Activated CD4-positive, alpha-beta T cell treated with anti-CD3 and anti-CD28 coated beads, Interleukin-2, amount 10 ng/mL, durations not matched to agents 24 days and 14 days (primary cell): ENCODE data around the gene CACNA1D. TPM values are rescaled to one million over a fixed set of nuclear protein-coding genes. Genes with fewer than 3 reads are reported as not detected.
"Not testable (repeated sequence)": the region's sequence is repeated elsewhere in the genome, so short reads cannot be mapped to it uniquely, and the experiment has no call there.

Experiments
- DNase-seq: peaks from one replicate; pipeline ENCODE4 v3.0.0; 2022
- H3K27ac Mint-ChIP-seq: one replicate; pipeline ENCODE4 v1.8.0; 2022; ENCODE audit warnings: mild to moderate bottlenecking, mixed read lengths
- H3K27me3 Mint-ChIP-seq: one replicate; pipeline ENCODE4 v1.8.0; 2022; ENCODE audit warnings: mixed read lengths
- H3K36me3 Mint-ChIP-seq: one replicate; pipeline ENCODE4 v1.8.0; 2022; ENCODE audit warnings: low read depth, mild to moderate bottlenecking, mixed read lengths
- H3K4me1 Mint-ChIP-seq: one replicate; pipeline ENCODE4 v1.8.0; 2021; ENCODE audit warnings: mixed read lengths
- H3K4me3 Mint-ChIP-seq: one replicate; pipeline ENCODE4 v1.8.0; 2022; ENCODE audit warnings: mild to moderate bottlenecking, moderate library complexity, mixed read lengths
- H3K9me3 Mint-ChIP-seq: one replicate; pipeline ENCODE4 v1.8.0; 2021; ENCODE audit warnings: mixed read lengths
- intact Hi-C: fragments of 100-400 bp; cut with micrococcal nuclease; formaldehyde crosslinking; loops from one replicate; pipeline ENCODE4 v1.15.1; 2023
- total RNA-seq: library from RNA; stranded (reverse); gene quantifications from 2 replicates; pipeline ENCODE4 v1.2.3, GENCODE V29; 2022

CACNA1D gene
- total RNA-seq, 1 donor from 2014 or later: 0.77 TPM

GRCh38 chr3:53633197-53633787 is 138.9 kb downstream of the CACNA1D start:
- Mint-ChIP-seq H3K9me3 (no peaks in the 10 kb centered on the region), H3K27me3 (peaks cover 19% of the 10 kb centered on the region), H3K4me3 (no peak overlapping the region), H3K27ac (no peak overlapping the region), H3K36me3 (no peaks in the 10 kb centered on the region), H3K4me1 (no peaks in the 10 kb centered on the region)
- intact Hi-C loops: no loop called here
- DNase-seq: no peak

DNA sequence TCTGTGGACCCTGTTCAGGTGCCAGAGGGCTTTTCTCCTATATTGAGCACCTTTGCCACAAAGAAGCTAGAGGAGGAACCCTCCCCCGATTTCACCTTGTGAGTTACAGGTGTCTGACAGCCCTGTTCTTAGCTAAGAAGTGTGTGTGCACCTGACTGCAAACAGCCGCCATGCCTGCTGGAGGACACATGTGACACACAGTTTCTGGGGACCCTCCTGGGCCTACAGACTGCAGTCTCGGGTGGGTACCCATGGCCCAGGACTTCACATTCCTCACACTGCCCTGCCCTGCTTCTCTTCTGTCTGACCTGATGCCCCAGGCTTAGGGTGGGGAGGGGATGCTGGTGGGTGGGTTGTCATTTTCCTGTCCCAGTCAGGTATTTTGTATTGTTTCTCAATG is 140.6 kb downstream of the CACNA1D start:
- no peaks in the 10 kb centered on the region for H3K36me3 Mint-ChIP-seq

GRCh38 chr3:53638806-53639205 is 144.4 kb downstream of the CACNA1D start:
- H3K9me3 Mint-ChIP-seq, H3K4me1 Mint-ChIP-seq, intact Hi-C loops, H3K4me3 Mint-ChIP-seq, DNase-seq, H3K27ac Mint-ChIP-seq, H3K36me3 Mint-ChIP-seq: not testable (repeated sequence)
- peaks cover 10% of the 10 kb centered on the region for H3K27me3 Mint-ChIP-seq

More for the DNA sequence above, 140.6 kb downstream of the CACNA1D start:
- Mint-ChIP-seq H3K4me1 (no peaks in the 10 kb centered on the region), H3K4me3 (no peak overlapping the region), H3K9me3 (no peaks in the 10 kb centered on the region), H3K27ac (no peak overlapping the region), H3K27me3 (peaks cover 18% of the 10 kb centered on the region)
- intact Hi-C loops: no loop called here
- no peak for DNase-seq

- no peak overlapping the region for H3K27ac Mint-ChIP-seq
- H3K9me3 Mint-ChIP-seq: no peaks in the 10 kb centered on the region
- no peaks in the 10 kb centered on the region for H3K36me3 Mint-ChIP-seq
- H3K4me3 Mint-ChIP-seq: no peak overlapping the region
- no peaks in the 10 kb centered on the region for H3K4me1 Mint-ChIP-seq
- no peak for DNase-seq
- intact Hi-C loops: no loop called here
- peaks cover 12% of the 10 kb centered on the region for H3K27me3 Mint-ChIP-seq
Measured at GRCh38 chr3:53641397-53641796, 147.0 kb downstream of the CACNA1D start.

DNA sequence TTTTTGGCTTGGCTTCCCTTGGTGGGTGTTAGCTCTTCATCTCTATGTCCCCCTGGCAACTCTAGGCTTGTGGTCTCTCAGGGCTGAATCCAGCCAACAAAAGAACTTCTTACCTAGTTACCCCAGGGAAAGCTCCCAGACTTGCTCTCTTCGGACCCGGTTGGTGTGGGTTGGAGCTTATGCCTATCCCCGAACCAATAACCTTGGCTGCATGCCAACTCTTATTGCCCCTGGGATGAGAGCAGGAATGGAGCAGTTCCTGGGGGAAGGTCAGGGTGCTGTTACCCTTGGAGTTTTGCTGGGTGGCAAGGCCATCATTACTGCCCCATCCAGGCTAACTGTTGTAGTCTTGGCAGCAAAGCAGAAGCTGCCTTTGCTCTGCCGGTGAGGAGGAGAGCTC is 147.8 kb downstream of the CACNA1D start:
- no peaks in the 10 kb centered on the region for H3K36me3 Mint-ChIP-seq
- no peaks in the 10 kb centered on the region for H3K4me1 Mint-ChIP-seq
- no peak for DNase-seq
- no peaks in the 10 kb centered on the region for H3K9me3 Mint-ChIP-seq
- peaks cover 11% of the 10 kb centered on the region for H3K27me3 Mint-ChIP-seq
- H3K4me3 Mint-ChIP-seq: no peak overlapping the region
- H3K27ac Mint-ChIP-seq: no peak overlapping the region
- intact Hi-C loops: no loop called here

GRCh38 chr3:53643757-53644156 is 149.3 kb downstream of the CACNA1D start:
- Mint-ChIP-seq H3K4me1 (no peaks in the 10 kb centered on the region), H3K9me3 (no peaks in the 10 kb centered on the region)
- intact Hi-C loops: no loop called here

DNA sequence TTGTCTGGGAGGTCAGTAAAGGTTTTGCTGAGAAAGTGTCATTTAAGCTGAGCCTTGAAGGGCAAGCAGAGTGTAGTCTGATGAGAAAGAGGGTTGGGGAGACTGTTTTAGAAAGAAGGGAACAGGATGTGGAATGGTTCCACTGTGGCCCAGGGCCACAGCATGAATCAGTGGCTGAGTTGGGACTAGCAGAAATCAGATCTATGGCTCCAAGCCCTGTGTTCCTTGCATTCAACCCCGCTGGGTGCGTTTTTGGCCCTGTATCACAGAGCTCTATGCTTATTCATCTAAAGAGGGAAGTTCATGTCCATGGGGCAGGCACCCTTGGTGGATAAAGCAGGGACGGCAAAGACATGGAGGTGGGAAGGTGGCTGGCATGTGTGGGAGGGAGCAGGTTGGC is 151.3 kb downstream of the CACNA1D start:
- Mint-ChIP-seq H3K27me3 (peaks cover 12% of the 10 kb centered on the region), H3K9me3 (no peaks in the 10 kb centered on the region), H3K4me1 (peaks cover 2% of the 10 kb centered on the region), H3K4me3 (no peak overlapping the region), H3K36me3 (no peaks in the 10 kb centered on the region), H3K27ac (no peak overlapping the region)
- no peak for DNase-seq
- intact Hi-C loops: no loop called here

More at GRCh38 chr3:53643757-53644156, 149.3 kb downstream of the CACNA1D start:
- H3K4me3 Mint-ChIP-seq: no peak overlapping the region
- no peak for DNase-seq
- H3K27me3 Mint-ChIP-seq: peaks cover 12% of the 10 kb centered on the region
- no peak overlapping the region for H3K27ac Mint-ChIP-seq
- H3K36me3 Mint-ChIP-seq: no peaks in the 10 kb centered on the region

GRCh38 chr3:53646723-53647122 is 152.3 kb downstream of the CACNA1D start:
- no peak overlapping the region for H3K4me3 Mint-ChIP-seq
- DNase-seq: no peak
- H3K4me1 Mint-ChIP-seq: peaks cover 2% of the 10 kb centered on the region
- no peaks in the 10 kb centered on the region for H3K36me3 Mint-ChIP-seq
- intact Hi-C loops: no loop called here
- H3K9me3 Mint-ChIP-seq: no peaks in the 10 kb centered on the region
- H3K27ac Mint-ChIP-seq: no peak overlapping the region
- peaks cover 12% of the 10 kb centered on the region for H3K27me3 Mint-ChIP-seq

DNA sequence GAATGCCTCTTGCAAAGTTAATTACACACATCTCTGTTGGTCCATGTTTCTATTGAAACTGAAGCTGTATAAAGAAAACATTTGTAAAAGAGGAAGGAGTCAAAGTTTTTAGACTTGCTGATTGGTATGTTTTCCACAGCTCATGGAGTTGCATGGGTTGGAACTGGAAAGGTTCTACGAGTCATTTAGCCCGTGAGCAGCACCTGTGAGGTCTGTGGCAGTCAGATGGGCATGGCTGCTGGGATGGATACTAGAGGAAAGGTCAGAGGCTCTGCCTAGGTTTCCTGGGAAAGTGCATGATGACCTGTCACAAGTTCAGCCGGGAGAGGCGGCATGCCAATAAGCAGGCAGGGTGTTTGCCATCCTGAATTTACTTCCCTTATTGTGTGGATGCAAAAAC is 155.4 kb downstream of the CACNA1D start:
- Mint-ChIP-seq H3K27me3 (peaks cover 13% of the 10 kb centered on the region), H3K4me3 (no peak overlapping the region), H3K9me3 (peaks cover 15% of the 10 kb centered on the region), H3K36me3 (no peaks in the 10 kb centered on the region), H3K27ac (no peak overlapping the region), H3K4me1 (peaks cover 2% of the 10 kb centered on the region)
- DNase-seq: no peak
- intact Hi-C loops: no loop called here

GRCh38 chr3:53650424-53650823 is 156.0 kb downstream of the CACNA1D start:
- H3K4me1 Mint-ChIP-seq: peaks cover 2% of the 10 kb centered on the region
- intact Hi-C loops: no loop called here
- H3K27ac Mint-ChIP-seq: no peak overlapping the region
- peaks cover 12% of the 10 kb centered on the region for H3K27me3 Mint-ChIP-seq
- no peak for DNase-seq
- peaks cover 20% of the 10 kb centered on the region for H3K9me3 Mint-ChIP-seq
- H3K4me3 Mint-ChIP-seq: no peak overlapping the region
- H3K36me3 Mint-ChIP-seq: no peaks in the 10 kb centered on the region

GRCh38 chr3:53650928-53651661 is 156.7 kb downstream of the CACNA1D start:
- intact Hi-C loops: no loop called here
- H3K27ac Mint-ChIP-seq: no peak overlapping the region
- H3K36me3 Mint-ChIP-seq: no peaks in the 10 kb centered on the region
- peaks cover 16% of the 10 kb centered on the region for H3K27me3 Mint-ChIP-seq
- H3K9me3 Mint-ChIP-seq: peaks cover 23% of the 10 kb centered on the region
- no peak overlapping the region for H3K4me3 Mint-ChIP-seq
- H3K4me1 Mint-ChIP-seq: peaks cover 2% of the 10 kb centered on the region
- DNase-seq: no peak

GRCh38 chr3:53651927-53652326 is 157.5 kb downstream of the CACNA1D start:
- intact Hi-C loops: no loop called here

DNA sequence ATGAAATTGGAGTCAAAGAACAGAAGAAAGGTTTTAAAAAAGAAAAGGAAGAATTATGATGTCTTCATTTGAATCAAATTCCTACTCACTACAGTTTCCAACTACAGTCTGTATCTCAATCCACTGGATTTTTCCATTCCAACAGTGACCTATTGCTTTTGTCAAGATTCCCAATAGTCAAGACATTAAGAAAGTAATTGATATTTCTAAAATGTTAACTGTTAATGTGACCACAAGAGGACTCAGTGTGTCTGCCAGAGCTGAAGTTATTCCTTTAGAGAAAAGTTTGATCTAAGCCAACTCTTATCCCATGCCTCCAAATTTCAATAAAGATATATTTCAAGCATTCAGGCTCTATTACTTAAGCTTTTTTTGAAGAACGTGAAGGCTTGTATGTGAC is 163.2 kb downstream of the CACNA1D start:
- intact Hi-C loops: no loop called here
- Mint-ChIP-seq H3K27ac (no peak overlapping the region), H3K27me3 (peaks cover 19% of the 10 kb centered on the region), H3K4me1 (no peaks in the 10 kb centered on the region), H3K4me3 (no peak overlapping the region), H3K9me3 (peaks cover 22% of the 10 kb centered on the region), H3K36me3 (no peaks in the 10 kb centered on the region)
- DNase-seq: no peak

More at GRCh38 chr3:53651927-53652326, 157.5 kb downstream of the CACNA1D start:
- peaks cover 23% of the 10 kb centered on the region for H3K9me3 Mint-ChIP-seq
- no peak overlapping the region for H3K27ac Mint-ChIP-seq
- H3K36me3 Mint-ChIP-seq: no peaks in the 10 kb centered on the region
- DNase-seq: no peak
- no peak overlapping the region for H3K4me3 Mint-ChIP-seq
- H3K4me1 Mint-ChIP-seq: peaks cover 2% of the 10 kb centered on the region
- H3K27me3 Mint-ChIP-seq: peaks cover 13% of the 10 kb centered on the region

DNA sequence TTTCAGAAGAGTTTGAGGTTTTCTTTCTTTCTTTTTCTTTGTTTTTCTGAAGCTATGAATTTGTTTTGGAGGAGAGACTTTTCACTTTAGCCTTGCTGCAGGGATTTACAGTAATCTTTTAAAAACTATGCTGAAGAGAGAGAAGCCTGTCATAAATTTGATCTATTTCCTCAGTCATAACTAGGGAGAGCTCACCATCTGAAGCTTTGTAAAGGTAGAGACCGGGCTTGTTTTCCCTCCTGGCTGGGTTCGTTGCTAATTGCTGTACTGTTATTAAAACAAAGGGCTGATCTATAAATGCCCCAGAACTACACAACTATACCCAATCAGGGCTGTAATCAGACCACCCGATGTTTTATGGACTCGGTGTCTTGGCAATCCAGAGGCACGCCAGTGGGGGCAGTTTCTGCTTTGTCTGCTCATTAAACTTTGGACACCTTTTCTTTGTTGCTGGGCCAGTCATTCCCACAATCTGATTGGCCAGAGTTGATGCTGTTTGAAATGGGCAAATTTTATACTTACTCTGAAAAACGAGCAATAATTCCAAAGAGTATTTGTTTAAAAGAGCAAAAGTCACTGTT is 164.3 kb downstream of the CACNA1D start:
- no peaks in the 10 kb centered on the region for H3K36me3 Mint-ChIP-seq

More for the DNA sequence above, 164.3 kb downstream of the CACNA1D start:
- H3K27me3 Mint-ChIP-seq: peaks cover 17% of the 10 kb centered on the region
- intact Hi-C loops: no loop called here
- H3K27ac Mint-ChIP-seq: no peak overlapping the region
- no peak for DNase-seq
- no peaks in the 10 kb centered on the region for H3K4me1 Mint-ChIP-seq
- no peak overlapping the region for H3K4me3 Mint-ChIP-seq
- H3K9me3 Mint-ChIP-seq: peaks cover 20% of the 10 kb centered on the region
